GM12878 (cell line): ENCODE results near the gene UBE2E2. TPM values are rescaled to one million over a fixed set of nuclear protein-coding genes. Genes with fewer than 3 reads are reported as not detected.

Experiments
- BMI1 ChIP-seq: fragments of 450-650 bp; IDR thresholded peaks from 2 replicates; pipeline ENCODE4 v1.6.1; 2016; ENCODE audit warnings: mild to moderate bottlenecking, moderate library complexity, borderline replicate concordance
- BRCA1 ChIP-seq: IDR thresholded peaks from 2 replicates; pipeline ENCODE4 v1.6.1; 2011; ENCODE audit warnings: low read depth, low read length, improper control_type of control experiment
- CHD1 ChIP-seq: IDR thresholded peaks from 2 replicates; pipeline ENCODE4 v1.6.1; 2012; ENCODE audit warnings: low read depth, low read length, improper control_type of control experiment
- DPF2 ChIP-seq: fragments of 450-650 bp; IDR thresholded peaks from 2 replicates; pipeline ENCODE4 v1.6.1; 2017; ENCODE audit warnings: mild to moderate bottlenecking
- EED ChIP-seq: sonication (generic); IDR thresholded peaks from 2 replicates; pipeline ENCODE4 v1.6.1; 2016; ENCODE audit warnings: antibody characterized with exemption, low read depth
- FOS ChIP-seq: IDR thresholded peaks from 3 replicates; pipeline ENCODE4 v1.6.1; 2011; ENCODE audit warnings: borderline replicate concordance; ENCODE audit not compliant: insufficient read length; ENCODE audit errors: extremely low read depth
- GATAD2B ChIP-seq: fragments of 450-650 bp; conservative IDR thresholded peaks from 2 replicates; pipeline ENCODE4 v1.6.1; 2017; ENCODE audit warnings: low read depth, mild to moderate bottlenecking, moderate library complexity
- MEF2B ChIP-seq: fragments of 450-650 bp; IDR thresholded peaks from 2 replicates; pipeline ENCODE4 v1.6.1; 2018; ENCODE audit warnings: mild to moderate bottlenecking, moderate library complexity; ENCODE audit not compliant: partially characterized antibody, poor library complexity, severe bottlenecking
- MTA3 ChIP-seq: IDR thresholded peaks from 2 replicates; pipeline ENCODE4 v1.6.1; 2012; ENCODE audit warnings: low read length, inconsistent platforms, borderline replicate concordance
- MXI1 ChIP-seq: fragments of 150-350 bp; IDR thresholded peaks from 2 replicates; pipeline ENCODE4 v1.6.1; 2011; ENCODE audit warnings: low read depth, mild to moderate bottlenecking, inconsistent platforms, low read length, improper control_type of control experiment
- NBN ChIP-seq: fragments of 450-650 bp; IDR thresholded peaks from 2 replicates; pipeline ENCODE4 v1.6.1; 2016
- NFYB ChIP-seq: IDR thresholded peaks from 2 replicates; pipeline ENCODE4 v1.6.1; 2011; ENCODE audit warnings: low read depth, mild to moderate bottlenecking, low read length, improper control_type of control experiment, moderate library complexity; ENCODE audit not compliant: insufficient read depth
- RAD21 ChIP-seq: IDR thresholded peaks from 2 replicates; pipeline ENCODE4 v1.6.1; 2011; ENCODE audit warnings: mild to moderate bottlenecking, low read depth, low read length, moderate library complexity; ENCODE audit not compliant: insufficient read depth
- RCOR1 ChIP-seq: conservative IDR thresholded peaks from 2 replicates; pipeline ENCODE4 v1.6.1; 2012; ENCODE audit warnings: low read depth, low read length, improper control_type of control experiment
- RUNX3 ChIP-seq: IDR thresholded peaks from 2 replicates; pipeline ENCODE4 v1.6.1; 2012; ENCODE audit warnings: low read length, inconsistent platforms
- SUPT20H ChIP-seq: IDR thresholded peaks from 2 replicates; pipeline ENCODE4 v1.6.1; 2011; ENCODE audit warnings: low read depth, mild to moderate bottlenecking, low read length, moderate library complexity, borderline replicate concordance; ENCODE audit not compliant: control insufficient read depth
- USF1 ChIP-seq: IDR thresholded peaks from 2 replicates; pipeline ENCODE4 v1.6.1; 2011; ENCODE audit warnings: borderline replicate concordance, low read depth, mild to moderate bottlenecking, moderate library complexity, mixed read lengths, low read length; ENCODE audit not compliant: insufficient read depth; ENCODE audit errors: extremely low read length
- polyA plus RNA-seq, 11 experiments: library from polyadenylated mRNA; depleted of rRNA in 4 of 11; unstranded in 6 of 11; stranded (reverse) in 5 of 11; fragments of >200 nt; fragmentation: Nextera tagmentation in 4 of 11; fragmentation: Illumina TruSeq in 1 of 11; extraction: Ambion mirVana in 4 of 11; extraction: Trizol in 1 of 11; gene quantifications; 1 replicate in 1 of 11; 2 replicates in 10 of 11; pipeline versions ENCODE4 v1.2.1 to v1.2.3, GENCODE V29; 2011 to 2016; ENCODE audit warnings: inconsistent platforms in 2 of 11, missing spikeins in 2 of 11, low read depth in 1 of 11
- total RNA-seq, 4 experiments: library from RNA; depleted of rRNA in 3 of 4; stranded (reverse); fragments of >200 nt in 3 of 4; fragmentation: Illumina TruSeq in 1 of 4; extraction: Trizol in 1 of 4; gene quantifications; 2 replicates each; pipeline versions ENCODE4 v1.2.1 to v1.2.3, GENCODE V29; 2013 to 2021
- TF ChIP-seq, protein P1 (sequence below): fragments of 150-350 bp; IDR thresholded peaks from 2 replicates; pipeline ENCODE4 v1.6.1; 2014; ENCODE audit warnings: mild to moderate bottlenecking, low read depth, low read length
- TF ChIP-seq, protein P2 (sequence below): fragments of 150-350 bp; IDR thresholded peaks from 2 replicates; pipeline ENCODE4 v1.6.1; 2016; ENCODE audit warnings: low read depth, low read length
- TF ChIP-seq, protein P3 (sequence below): fragments of 450-650 bp; IDR thresholded peaks from 2 replicates; pipeline ENCODE4 v1.6.1; 2017; ENCODE audit warnings: antibody characterized with exemption, mild to moderate bottlenecking, moderate library complexity

UBE2E2 gene
- total and polyA plus RNA-seq, 10 of the 15 experiments (the other 5 are each of a cell fraction or from before 2014, with no cell fraction given), result 8.7 to 71.0 (median 36.4) TPM

- TF ChIP-seq, protein P1, sequence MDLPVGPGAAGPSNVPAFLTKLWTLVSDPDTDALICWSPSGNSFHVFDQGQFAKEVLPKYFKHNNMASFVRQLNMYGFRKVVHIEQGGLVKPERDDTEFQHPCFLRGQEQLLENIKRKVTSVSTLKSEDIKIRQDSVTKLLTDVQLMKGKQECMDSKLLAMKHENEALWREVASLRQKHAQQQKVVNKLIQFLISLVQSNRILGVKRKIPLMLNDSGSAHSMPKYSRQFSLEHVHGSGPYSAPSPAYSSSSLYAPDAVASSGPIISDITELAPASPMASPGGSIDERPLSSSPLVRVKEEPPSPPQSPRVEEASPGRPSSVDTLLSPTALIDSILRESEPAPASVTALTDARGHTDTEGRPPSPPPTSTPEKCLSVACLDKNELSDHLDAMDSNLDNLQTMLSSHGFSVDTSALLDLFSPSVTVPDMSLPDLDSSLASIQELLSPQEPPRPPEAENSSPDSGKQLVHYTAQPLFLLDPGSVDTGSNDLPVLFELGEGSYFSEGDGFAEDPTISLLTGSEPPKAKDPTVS, result no peak
- TF ChIP-seq RAD21, result no peak
- no peak for TF ChIP-seq SUPT20H
- TF ChIP-seq, protein P2, sequence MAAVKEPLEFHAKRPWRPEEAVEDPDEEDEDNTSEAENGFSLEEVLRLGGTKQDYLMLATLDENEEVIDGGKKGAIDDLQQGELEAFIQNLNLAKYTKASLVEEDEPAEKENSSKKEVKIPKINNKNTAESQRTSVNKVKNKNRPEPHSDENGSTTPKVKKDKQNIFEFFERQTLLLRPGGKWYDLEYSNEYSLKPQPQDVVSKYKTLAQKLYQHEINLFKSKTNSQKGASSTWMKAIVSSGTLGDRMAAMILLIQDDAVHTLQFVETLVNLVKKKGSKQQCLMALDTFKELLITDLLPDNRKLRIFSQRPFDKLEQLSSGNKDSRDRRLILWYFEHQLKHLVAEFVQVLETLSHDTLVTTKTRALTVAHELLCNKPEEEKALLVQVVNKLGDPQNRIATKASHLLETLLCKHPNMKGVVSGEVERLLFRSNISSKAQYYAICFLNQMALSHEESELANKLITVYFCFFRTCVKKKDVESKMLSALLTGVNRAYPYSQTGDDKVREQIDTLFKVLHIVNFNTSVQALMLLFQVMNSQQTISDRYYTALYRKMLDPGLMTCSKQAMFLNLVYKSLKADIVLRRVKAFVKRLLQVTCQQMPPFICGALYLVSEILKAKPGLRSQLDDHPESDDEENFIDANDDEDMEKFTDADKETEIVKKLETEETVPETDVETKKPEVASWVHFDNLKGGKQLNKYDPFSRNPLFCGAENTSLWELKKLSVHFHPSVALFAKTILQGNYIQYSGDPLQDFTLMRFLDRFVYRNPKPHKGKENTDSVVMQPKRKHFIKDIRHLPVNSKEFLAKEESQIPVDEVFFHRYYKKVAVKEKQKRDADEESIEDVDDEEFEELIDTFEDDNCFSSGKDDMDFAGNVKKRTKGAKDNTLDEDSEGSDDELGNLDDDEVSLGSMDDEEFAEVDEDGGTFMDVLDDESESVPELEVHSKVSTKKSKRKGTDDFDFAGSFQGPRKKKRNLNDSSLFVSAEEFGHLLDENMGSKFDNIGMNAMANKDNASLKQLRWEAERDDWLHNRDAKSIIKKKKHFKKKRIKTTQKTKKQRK, result no peak
- 0 out of 2 replicates have a peak, but pooled peaks have one; percentile 19 for TF ChIP-seq EED
- TF ChIP-seq RCOR1, result no peak
- TF ChIP-seq NFYB, result no peak
- TF ChIP-seq MTA3, result 0 out of 2 replicates have a peak, but pooled peaks have one; percentile 58
- peak; percentile 45; the same call in 1 of the 2 replicates for TF ChIP-seq GATAD2B
- TF ChIP-seq BRCA1, result no peak
- peak; percentile 17 for TF ChIP-seq MEF2B
- TF ChIP-seq FOS, result no peak
- TF ChIP-seq RUNX3, result peak; percentile 69
- TF ChIP-seq, protein P3, sequence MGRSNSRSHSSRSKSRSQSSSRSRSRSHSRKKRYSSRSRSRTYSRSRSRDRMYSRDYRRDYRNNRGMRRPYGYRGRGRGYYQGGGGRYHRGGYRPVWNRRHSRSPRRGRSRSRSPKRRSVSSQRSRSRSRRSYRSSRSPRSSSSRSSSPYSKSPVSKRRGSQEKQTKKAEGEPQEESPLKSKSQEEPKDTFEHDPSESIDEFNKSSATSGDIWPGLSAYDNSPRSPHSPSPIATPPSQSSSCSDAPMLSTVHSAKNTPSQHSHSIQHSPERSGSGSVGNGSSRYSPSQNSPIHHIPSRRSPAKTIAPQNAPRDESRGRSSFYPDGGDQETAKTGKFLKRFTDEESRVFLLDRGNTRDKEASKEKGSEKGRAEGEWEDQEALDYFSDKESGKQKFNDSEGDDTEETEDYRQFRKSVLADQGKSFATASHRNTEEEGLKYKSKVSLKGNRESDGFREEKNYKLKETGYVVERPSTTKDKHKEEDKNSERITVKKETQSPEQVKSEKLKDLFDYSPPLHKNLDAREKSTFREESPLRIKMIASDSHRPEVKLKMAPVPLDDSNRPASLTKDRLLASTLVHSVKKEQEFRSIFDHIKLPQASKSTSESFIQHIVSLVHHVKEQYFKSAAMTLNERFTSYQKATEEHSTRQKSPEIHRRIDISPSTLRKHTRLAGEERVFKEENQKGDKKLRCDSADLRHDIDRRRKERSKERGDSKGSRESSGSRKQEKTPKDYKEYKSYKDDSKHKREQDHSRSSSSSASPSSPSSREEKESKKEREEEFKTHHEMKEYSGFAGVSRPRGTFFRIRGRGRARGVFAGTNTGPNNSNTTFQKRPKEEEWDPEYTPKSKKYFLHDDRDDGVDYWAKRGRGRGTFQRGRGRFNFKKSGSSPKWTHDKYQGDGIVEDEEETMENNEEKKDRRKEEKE, result no peak
- TF ChIP-seq USF1, result no peak
- TF ChIP-seq NBN, result no peak
- no peak for TF ChIP-seq CHD1
- peak; percentile 59; the same call in 1 of the 2 replicates for TF ChIP-seq DPF2
- TF ChIP-seq MXI1, result no peak
- TF ChIP-seq BMI1, result peak; percentile 36; the same call in 1 of the 2 replicates
Observed at GRCh38 chr3:23592961-23593931, 390.1 kb downstream of the UBE2E2 start (continued).
